Heart left ventricle (tissue), 13 donors: ENCODE results near the gene IQGAP2.

ENCODE experiments used
- POLR2A ChIP-seq, 2 donors: fragments of 450-650 bp; IDR thresholded peaks; one replicate each; pipeline ENCODE4 v1.6.1; 2017; ENCODE audit warnings: antibody characterized with exemption in 2 of 2, mild to moderate bottlenecking in 2 of 2, moderate library complexity in 2 of 2
- TF ChIP-seq, protein P1 (sequence below), 12 donors: fragments of 200-600 bp; sonication (generic) in 4 of 12; IDR thresholded peaks; one replicate each; pipeline versions ENCODE4 v1.5.0 to v1.8.0; 2018 to 2022; ENCODE audit warnings: antibody characterized with exemption in 12 of 12, mild to moderate bottlenecking in 5 of 12
- donor health status: ischemic (EF 13 %, LVEDD 7.1; RV severe dilation, severe dysfunction).
- donor health status: DM: no; HTN: yes; CAD: no.
- donor health status: DM: no; HTN: no; CAD: no.
- donor health status: ischemic (EF 25% LVEDD 6.9; RV normal size, moderate dysfunction).
- donor health status: ischemic (EF 25% LVEDD 5.7; RV mildly dilated, moderate dysfunction).
- donor health status: ischemic (EF 35%, LVEDD 5.7; RV mildly dilated, moderate dysfunction).
- donor health status: nonischemic (EF 11% LVEDD 7.7; RV severe dilation, severe dysfunction).
- donor health status: DM: yes; HTN: yes; CAD: no.
- donor health status: PGD.
- donor health status: ischemic (EF 29% LVEDD 5.4; RV normal size, mild dysfunction).
- donor health status: nonischemic (EF 23%, LVEDD 6.1; RV moderate dilation, normal function).

DNA sequence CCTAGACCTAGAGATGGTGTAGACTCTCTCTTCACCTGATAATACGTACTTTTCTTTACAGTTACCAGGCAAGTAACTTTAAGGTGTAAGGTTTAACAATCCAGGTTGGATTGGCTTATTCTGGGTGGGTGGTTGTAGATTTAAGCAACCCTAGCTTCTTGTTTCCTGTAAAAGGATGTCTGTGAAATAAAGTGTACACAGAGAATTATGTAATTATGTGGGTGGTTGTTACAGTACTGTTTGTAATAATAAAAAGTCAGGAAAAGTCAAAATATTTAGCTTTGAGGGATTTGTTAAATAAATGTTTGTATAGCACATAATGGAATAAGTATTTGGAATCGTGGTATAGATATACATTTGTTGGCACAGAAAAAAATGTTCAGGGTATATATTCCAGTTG is 269.2 kb downstream of the IQGAP2 start:
- TF ChIP-seq, protein P1, sequence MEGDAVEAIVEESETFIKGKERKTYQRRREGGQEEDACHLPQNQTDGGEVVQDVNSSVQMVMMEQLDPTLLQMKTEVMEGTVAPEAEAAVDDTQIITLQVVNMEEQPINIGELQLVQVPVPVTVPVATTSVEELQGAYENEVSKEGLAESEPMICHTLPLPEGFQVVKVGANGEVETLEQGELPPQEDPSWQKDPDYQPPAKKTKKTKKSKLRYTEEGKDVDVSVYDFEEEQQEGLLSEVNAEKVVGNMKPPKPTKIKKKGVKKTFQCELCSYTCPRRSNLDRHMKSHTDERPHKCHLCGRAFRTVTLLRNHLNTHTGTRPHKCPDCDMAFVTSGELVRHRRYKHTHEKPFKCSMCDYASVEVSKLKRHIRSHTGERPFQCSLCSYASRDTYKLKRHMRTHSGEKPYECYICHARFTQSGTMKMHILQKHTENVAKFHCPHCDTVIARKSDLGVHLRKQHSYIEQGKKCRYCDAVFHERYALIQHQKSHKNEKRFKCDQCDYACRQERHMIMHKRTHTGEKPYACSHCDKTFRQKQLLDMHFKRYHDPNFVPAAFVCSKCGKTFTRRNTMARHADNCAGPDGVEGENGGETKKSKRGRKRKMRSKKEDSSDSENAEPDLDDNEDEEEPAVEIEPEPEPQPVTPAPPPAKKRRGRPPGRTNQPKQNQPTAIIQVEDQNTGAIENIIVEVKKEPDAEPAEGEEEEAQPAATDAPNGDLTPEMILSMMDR (IDR thresholded peaks at IDR 0.05) = no peak
- TF ChIP-seq POLR2A (IDR thresholded peaks at IDR 0.05) = no peak
